ENCODE results near the gene USP31.
A peak's percentile ranks its signal among the peaks of the same experiment; 100 is the strongest.

The USP31 gene

DNA sequence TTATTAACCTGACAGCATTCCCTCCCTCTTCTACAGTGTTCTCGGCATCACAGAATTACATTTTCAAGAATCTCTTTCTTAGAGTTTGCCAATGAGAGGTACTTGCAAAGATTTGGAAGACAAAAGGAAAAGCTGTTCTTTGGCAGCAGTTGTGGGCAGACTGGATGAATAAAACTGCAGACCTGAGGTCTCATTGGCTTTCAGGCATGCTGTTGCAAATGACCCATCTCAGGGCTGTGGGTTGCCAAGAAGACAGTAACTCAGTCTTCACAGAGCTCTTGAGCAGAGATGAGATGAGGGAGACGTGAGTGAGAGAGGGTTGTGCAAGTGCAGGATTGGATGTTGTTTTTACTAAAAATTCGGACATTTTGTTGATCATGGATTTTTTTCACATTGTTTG lies 11.3 kb upstream of the USP31 start:
- H3K4me3 ChIP-seq (ENCODE audit: low read depth, low read length) = no peak overlapping the region
- TF ChIP-seq, protein P1, sequence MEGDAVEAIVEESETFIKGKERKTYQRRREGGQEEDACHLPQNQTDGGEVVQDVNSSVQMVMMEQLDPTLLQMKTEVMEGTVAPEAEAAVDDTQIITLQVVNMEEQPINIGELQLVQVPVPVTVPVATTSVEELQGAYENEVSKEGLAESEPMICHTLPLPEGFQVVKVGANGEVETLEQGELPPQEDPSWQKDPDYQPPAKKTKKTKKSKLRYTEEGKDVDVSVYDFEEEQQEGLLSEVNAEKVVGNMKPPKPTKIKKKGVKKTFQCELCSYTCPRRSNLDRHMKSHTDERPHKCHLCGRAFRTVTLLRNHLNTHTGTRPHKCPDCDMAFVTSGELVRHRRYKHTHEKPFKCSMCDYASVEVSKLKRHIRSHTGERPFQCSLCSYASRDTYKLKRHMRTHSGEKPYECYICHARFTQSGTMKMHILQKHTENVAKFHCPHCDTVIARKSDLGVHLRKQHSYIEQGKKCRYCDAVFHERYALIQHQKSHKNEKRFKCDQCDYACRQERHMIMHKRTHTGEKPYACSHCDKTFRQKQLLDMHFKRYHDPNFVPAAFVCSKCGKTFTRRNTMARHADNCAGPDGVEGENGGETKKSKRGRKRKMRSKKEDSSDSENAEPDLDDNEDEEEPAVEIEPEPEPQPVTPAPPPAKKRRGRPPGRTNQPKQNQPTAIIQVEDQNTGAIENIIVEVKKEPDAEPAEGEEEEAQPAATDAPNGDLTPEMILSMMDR (IDR thresholded peaks at IDR 0.05; ENCODE audit: low read depth, low read length, missing control alignments) = no peak
- no peak for DNase-seq (ENCODE audit: low read depth)

DNA sequence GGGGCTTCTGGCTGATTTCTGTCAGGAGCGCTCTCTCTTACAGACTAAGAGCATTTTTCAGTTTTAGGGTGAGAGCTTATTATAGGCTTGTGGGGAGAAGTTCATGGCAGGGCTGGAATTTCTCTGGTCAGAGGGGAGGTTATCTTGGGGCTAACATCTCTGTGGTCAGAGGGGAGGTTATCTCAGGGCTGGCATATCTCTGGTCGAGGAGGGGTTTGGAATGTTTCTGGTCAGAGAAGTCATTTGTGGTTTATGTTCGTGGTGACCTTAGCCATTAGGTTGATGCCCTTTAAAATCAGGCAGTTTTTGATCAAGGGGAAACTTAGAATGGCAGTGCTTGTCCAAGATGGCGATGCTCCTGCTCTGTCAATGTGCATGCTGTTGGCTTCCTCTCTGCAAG lies 10.8 kb upstream of the USP31 start:
- TF ChIP-seq, protein P1 (IDR thresholded peaks at IDR 0.05; ENCODE audit: low read depth, low read length, missing control alignments) = no peak
- no peak overlapping the region for H3K4me3 ChIP-seq (ENCODE audit: low read depth, low read length)
- DNase-seq (ENCODE audit: low read depth) = no peak

DNA sequence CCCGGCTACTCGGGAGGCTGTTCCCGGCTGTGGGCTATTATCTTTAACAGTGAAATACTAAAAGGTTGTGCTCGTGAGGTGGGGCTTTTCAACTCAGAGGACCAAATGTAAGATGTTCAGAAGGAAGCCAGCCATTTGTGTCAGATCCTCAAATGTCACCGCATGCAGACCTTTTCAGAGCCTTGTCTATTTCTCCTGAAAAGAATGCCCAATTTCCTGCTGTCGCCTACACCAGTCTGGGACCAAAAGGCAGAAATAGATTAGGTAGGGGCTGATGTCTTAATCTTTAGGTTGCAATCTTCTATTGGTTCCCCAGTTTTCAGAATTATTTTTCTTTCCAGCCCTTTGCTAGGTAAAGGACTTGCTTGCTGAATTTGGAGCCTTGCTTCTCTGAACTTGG lies 8.9 kb upstream of the USP31 start:
- no peak for DNase-seq (ENCODE audit: low read depth)
- TF ChIP-seq, protein P1 (IDR thresholded peaks at IDR 0.05; ENCODE audit: low read depth, low read length, missing control alignments) = no peak
- no peak overlapping the region for H3K4me3 ChIP-seq (ENCODE audit: low read depth, low read length)

DNA sequence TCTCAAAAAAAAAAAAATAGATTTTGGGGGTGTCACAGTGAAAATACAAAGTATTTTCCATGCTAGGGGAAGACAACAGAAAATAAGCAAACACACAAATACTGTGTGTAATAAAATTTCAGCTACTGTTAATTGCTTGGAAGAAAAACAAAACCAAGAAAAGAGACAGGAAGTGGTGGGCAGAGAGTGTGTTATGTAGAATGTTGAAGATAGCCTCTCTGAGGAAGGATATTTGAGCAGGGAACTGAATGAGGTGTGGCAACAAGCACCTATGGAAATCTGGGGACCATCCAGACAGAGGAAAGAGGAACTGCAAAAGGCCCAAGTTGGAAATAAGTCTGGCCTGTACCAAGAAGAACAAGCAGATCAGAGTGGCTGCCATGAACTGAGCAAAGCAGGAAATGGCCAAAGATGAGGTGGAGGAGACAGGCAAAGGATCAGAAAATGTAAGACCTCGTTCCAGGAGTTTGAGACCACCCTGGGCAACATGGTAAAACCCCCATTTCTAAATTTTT lies 7.8 kb upstream of the USP31 start:
- no peak overlapping the region for H3K4me3 ChIP-seq (ENCODE audit: low read depth, low read length)
- TF ChIP-seq, protein P1 (IDR thresholded peaks at IDR 0.05; ENCODE audit: low read depth, low read length, missing control alignments) = no peak
- DNase-seq (ENCODE audit: low read depth) = no peak

DNA sequence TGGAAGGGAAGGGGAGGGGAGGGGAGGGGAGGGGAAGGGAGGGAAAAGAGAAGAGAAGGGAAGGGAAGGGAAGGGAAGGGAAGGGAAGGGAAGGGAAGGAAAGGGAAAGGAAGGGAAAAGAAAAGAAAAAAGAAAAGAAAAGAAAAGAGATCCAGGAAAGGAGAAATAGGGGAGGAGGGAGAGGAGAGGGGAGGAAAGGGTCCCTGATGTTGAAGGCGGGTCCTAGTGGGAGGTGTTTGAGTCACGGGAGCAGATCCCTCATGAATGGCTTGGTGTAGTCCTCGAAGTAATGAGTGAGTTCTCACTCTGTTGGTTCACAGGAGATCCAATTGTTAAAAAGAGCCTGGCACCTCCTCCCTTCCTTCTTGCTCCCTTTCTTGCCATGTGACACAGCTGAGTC lies 6.9 kb upstream of the USP31 start:
- TF ChIP-seq, protein P1 (IDR thresholded peaks at IDR 0.05; ENCODE audit: low read depth, low read length, missing control alignments) = no peak
- no peak for DNase-seq (ENCODE audit: low read depth)
- H3K4me3 ChIP-seq (ENCODE audit: low read depth, low read length) = no peak overlapping the region

DNA sequence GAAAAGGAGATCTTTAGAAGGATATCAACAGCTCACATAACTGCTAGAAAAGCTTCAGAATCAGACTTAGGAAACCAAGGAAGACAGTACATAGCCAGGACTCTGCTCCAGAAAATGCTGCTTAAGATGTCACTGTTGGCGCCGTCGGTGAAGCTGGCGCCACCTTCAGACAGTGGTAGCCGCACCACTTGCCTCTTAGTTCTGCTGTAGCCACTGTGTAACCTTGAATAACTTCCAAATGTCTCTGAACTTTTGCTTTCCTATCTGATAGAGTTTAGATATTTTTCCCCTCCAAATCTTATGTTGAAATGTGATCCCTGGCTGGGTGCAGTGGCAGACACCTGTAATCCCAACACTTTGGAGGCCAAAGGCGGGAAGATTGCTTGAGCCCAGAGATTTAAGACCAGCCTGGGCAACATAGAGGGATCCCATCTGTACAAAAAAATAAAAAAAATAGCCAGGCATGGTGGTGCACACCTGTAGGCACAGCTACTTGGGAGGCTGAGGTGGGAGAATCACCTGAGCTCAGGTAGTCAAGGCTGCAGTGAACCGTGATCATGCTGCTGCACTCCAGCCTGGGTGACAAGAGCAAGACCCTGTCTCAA lies 6.3 kb upstream of the USP31 start:
- no peak for DNase-seq (ENCODE audit: low read depth)
- TF ChIP-seq, protein P1 (IDR thresholded peaks at IDR 0.05; ENCODE audit: low read depth, low read length, missing control alignments) = peak; percentile 52
- H3K4me3 ChIP-seq (ENCODE audit: low read depth, low read length) = no peak overlapping the region

All from GM12864 (cell line).